DOHH2 (cell line): ENCODE data around the gene NFATC2IP.

Source experiments
- H3F3A ChIP-seq: fragments of 200-600 bp; sonication (generic), shearing (Covaris generic); 2 replicates; pipeline ENCODE4 v1.6.0; 2016; ENCODE audit warnings: antibody characterized with exemption, mild to moderate bottlenecking; ENCODE audit not compliant: control insufficient read depth, insufficient read depth
- H3K27ac ChIP-seq: fragments of 200-600 bp; sonication (generic); 2 replicates; pipeline ENCODE4 v1.5.1; 2014; ENCODE audit warnings: low read depth, mild to moderate bottlenecking, low read length, moderate library complexity
- H3K27me3 ChIP-seq: fragments of 200-600 bp; sonication (generic); 2 replicates; pipeline ENCODE4 v1.6.1; 2014; ENCODE audit warnings: mild to moderate bottlenecking, low read length, mixed read lengths; ENCODE audit not compliant: control insufficient read depth
- H3K36me3 ChIP-seq: fragments of 200-600 bp; sonication (generic); 2 replicates; pipeline ENCODE4 v1.6.1; 2014; ENCODE audit warnings: mild to moderate bottlenecking, low read length, moderate library complexity, mixed read lengths; ENCODE audit not compliant: control insufficient read depth
- H3K4me1 ChIP-seq: fragments of 200-600 bp; sonication (generic); 2 replicates; pipeline ENCODE4 v1.6.1; 2014; ENCODE audit warnings: mild to moderate bottlenecking, low read length, mixed read lengths; ENCODE audit not compliant: control insufficient read depth
- H3K4me2 ChIP-seq: fragments of 200-600 bp; sonication (generic); 2 replicates; pipeline ENCODE4 v1.6.0; 2014; ENCODE audit warnings: mild to moderate bottlenecking, low read length, moderate library complexity
- H3K4me3 ChIP-seq: fragments of 200-600 bp; sonication (generic); 2 replicates; pipeline ENCODE4 v1.5.1; 2014; ENCODE audit warnings: mild to moderate bottlenecking, low read length, mixed read lengths
- H3K79me2 ChIP-seq: fragments of 200-600 bp; sonication (generic); 2 replicates; pipeline ENCODE4 v1.6.1; 2014; ENCODE audit warnings: mild to moderate bottlenecking, low read length, mixed read lengths; ENCODE audit not compliant: control insufficient read depth
- H3K9me2 ChIP-seq: fragments of 200-600 bp; sonication (generic); replicated peaks from 2 replicates; pipeline ENCODE4 v1.6.1; 2014; ENCODE audit warnings: mild to moderate bottlenecking, low read length, mixed read lengths; ENCODE audit not compliant: control insufficient read depth
- H3K9me3 ChIP-seq: fragments of 200-600 bp; sonication (generic); 2 replicates; pipeline ENCODE4 v1.6.1; 2014; ENCODE audit warnings: antibody characterized with exemption, low read length, mixed read lengths; ENCODE audit not compliant: control insufficient read depth, insufficient read depth
- H4K20me1 ChIP-seq: fragments of 200-600 bp; sonication (generic); 2 replicates; pipeline ENCODE4 v1.6.0; 2014; ENCODE audit warnings: low read depth, mild to moderate bottlenecking, antibody characterized with exemption, low read length, moderate library complexity; ENCODE audit not compliant: control insufficient read depth, insufficient read depth
- CTCF ChIP-seq: fragments of 200-600 bp; sonication (generic); IDR thresholded peaks from one replicate; pipeline ENCODE4 v1.5.1; 2014; ENCODE audit warnings: antibody characterized with exemption, mild to moderate bottlenecking, low read depth, low read length; ENCODE audit not compliant: poor library complexity, severe bottlenecking
- EZH2phosphoT487 ChIP-seq: fragments of 200-600 bp; sonication (generic); IDR thresholded peaks from 2 replicates; pipeline ENCODE4 v1.6.1; 2017; ENCODE audit warnings: borderline replicate concordance, mild to moderate bottlenecking, antibody characterized with exemption, low read length, moderate library complexity, mixed read lengths

Gene NFATC2IP

GRCh38 chr16:28958216-28958615 is 7.5 kb downstream of the NFATC2IP start:
- no peaks in the 10 kb centered on the region for H3K4me1 ChIP-seq
- no peak overlapping the region for H3K4me2 ChIP-seq
- no peak overlapping the region for H3K27ac ChIP-seq
- H3K79me2 ChIP-seq: peaks cover 18% of the 10 kb centered on the region
- H4K20me1 ChIP-seq: no peaks in the 10 kb centered on the region
- H3K9me3 ChIP-seq: no peaks in the 10 kb centered on the region
- H3K9me2 ChIP-seq: no peaks in the 10 kb centered on the region
- no peaks in the 10 kb centered on the region for H3K27me3 ChIP-seq
- peaks cover 86% of the 10 kb centered on the region for H3K36me3 ChIP-seq
- H3F3A ChIP-seq: no peaks in the 10 kb centered on the region
- H3K4me3 ChIP-seq: no peak overlapping the region
- no peak for TF ChIP-seq CTCF
- no peak for TF ChIP-seq EZH2phosphoT487

- no peak for TF ChIP-seq CTCF
- no peak for TF ChIP-seq EZH2phosphoT487
- H3K4me1 ChIP-seq: no peaks in the 10 kb centered on the region
- no peaks in the 10 kb centered on the region for H3F3A ChIP-seq
- no peak overlapping the region for H3K4me2 ChIP-seq
- peaks cover 12% of the 10 kb centered on the region for H3K79me2 ChIP-seq
- H3K9me2 ChIP-seq: no peaks in the 10 kb centered on the region
- peaks cover 86% of the 10 kb centered on the region for H3K36me3 ChIP-seq
- no peak overlapping the region for H3K4me3 ChIP-seq
- no peaks in the 10 kb centered on the region for H3K27me3 ChIP-seq
- no peaks in the 10 kb centered on the region for H4K20me1 ChIP-seq
- no peaks in the 10 kb centered on the region for H3K9me3 ChIP-seq
- H3K27ac ChIP-seq: no peak overlapping the region
Observed at GRCh38 chr16:28958836-28959235, 8.1 kb downstream of the NFATC2IP start.

GRCh38 chr16:28964072-28964471 is 13.3 kb downstream of the NFATC2IP start:
- no peaks in the 10 kb centered on the region for H3K4me1 ChIP-seq
- no peaks in the 10 kb centered on the region for H3K9me3 ChIP-seq
- no peak overlapping the region for H3K4me3 ChIP-seq
- H3K27ac ChIP-seq: no peak overlapping the region
- H3K79me2 ChIP-seq: no peaks in the 10 kb centered on the region
- H3F3A ChIP-seq: peaks cover 4% of the 10 kb centered on the region
- H3K36me3 ChIP-seq: peaks cover 51% of the 10 kb centered on the region
- no peaks in the 10 kb centered on the region for H4K20me1 ChIP-seq
- no peaks in the 10 kb centered on the region for H3K27me3 ChIP-seq
- no peaks in the 10 kb centered on the region for H3K9me2 ChIP-seq
- TF ChIP-seq CTCF: no peak
- no peak for TF ChIP-seq EZH2phosphoT487
- no peak overlapping the region for H3K4me2 ChIP-seq

GRCh38 chr16:28964496-28964895 is 13.8 kb downstream of the NFATC2IP start:
- Histone ChIP-seq H3K36me3 (peaks cover 46% of the 10 kb centered on the region), H3K9me2 (no peaks in the 10 kb centered on the region)

More at GRCh38 chr16:28964496-28964895, 13.8 kb downstream of the NFATC2IP start:
- no peak overlapping the region for H3K27ac ChIP-seq
- no peak overlapping the region for H3K4me2 ChIP-seq
- H3K9me3 ChIP-seq: no peaks in the 10 kb centered on the region
- H3K4me1 ChIP-seq: no peaks in the 10 kb centered on the region
- no peak overlapping the region for H3K4me3 ChIP-seq
- H3F3A ChIP-seq: peaks cover 4% of the 10 kb centered on the region
- H3K79me2 ChIP-seq: no peaks in the 10 kb centered on the region
- H4K20me1 ChIP-seq: no peaks in the 10 kb centered on the region
- TF ChIP-seq CTCF: no peak
- TF ChIP-seq EZH2phosphoT487: no peak
- no peaks in the 10 kb centered on the region for H3K27me3 ChIP-seq
